HG02840 (cell line): ENCODE measurements around the gene SVIL.
"Not testable (repeated sequence)": the region's sequence is repeated elsewhere in the genome, so short reads cannot be mapped to it uniquely, and the experiment has no call there.

ENCODE experiments used
- ATAC-seq: cut with Tn5 transposase; IDR thresholded peaks from one replicate; pipeline ENCODE4 v1.9.1; 2021; ENCODE audit warnings: mild to moderate bottlenecking, moderate library complexity, moderate number of reproducible peaks; ENCODE audit not compliant: unreplicated experiment, low FRiP score

SVIL gene

DNA sequence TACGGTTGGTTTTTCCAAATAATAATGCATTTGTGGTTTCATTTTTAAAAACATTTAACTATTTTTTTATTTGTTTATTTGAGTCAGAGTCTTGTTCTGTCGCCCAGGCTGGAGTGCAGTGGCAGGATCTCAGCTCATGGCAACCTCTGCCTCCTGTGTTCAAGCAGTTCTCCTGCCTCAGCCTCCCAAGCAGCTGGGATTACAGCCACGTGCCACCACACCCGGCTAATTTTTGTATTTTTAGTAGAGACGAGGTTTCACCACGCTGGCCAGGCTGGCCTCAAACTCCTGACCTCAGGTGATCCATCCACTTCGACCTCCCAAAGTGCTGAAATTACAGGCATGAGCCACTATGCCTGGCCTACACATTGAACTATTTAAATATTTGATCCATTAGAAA, 28.1 kb downstream of the SVIL start:
- ATAC-seq, result not testable (repeated sequence)

GRCh38 chr10:29604291-29604825, 30.4 kb downstream of the SVIL start:
- ATAC-seq, result no peak

DNA sequence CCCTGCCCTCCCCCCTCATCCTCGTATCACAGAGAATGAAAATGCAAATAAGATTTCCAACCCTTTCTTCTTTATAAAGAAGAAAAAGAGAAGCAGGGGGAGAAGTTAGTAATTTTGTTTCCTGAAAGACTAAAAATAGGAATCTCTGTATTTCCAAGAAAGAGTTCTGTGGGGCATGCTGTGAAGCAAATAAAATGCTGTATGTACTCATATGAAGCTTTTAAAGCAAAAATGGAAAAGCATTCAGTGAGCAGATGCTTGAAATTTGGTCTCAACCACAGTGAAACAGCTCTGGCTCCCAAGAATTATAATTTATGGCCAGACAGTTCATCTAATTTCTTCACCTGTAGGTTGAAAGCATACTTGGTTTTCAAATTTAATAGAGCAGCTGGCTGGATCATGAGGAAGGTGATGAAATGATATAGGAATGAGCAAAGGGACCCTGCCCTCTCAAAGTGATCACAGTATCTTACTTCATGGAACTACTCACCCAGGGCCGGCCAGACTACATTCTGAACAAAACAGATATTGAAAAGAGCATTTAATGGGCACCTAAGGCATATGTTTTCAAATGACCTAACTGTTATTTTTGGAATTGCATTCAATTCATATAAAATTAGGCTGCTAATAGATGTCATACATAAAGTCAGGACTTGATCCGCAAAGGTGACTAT, 31.4 kb downstream of the SVIL start:
- ATAC-seq, result no peak

DNA sequence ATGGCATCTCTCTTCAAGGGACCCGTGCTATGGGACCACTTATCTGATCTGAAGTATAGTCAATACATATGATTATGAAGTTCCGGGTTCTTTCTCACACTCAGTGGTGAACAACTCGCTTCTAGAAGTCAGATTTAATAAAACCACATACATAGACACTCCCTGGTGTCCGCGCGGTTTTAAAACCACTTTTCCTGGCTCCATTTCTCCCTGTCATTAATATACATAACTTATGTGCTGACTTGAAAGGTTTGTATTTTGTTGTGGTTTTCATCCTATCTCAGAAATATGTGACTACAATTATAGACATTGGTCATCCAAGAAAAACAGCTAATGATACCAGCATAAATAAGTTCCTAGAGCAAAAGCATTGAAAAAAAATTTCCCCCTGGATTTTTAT, 34.0 kb downstream of the SVIL start:
- no peak for ATAC-seq

DNA sequence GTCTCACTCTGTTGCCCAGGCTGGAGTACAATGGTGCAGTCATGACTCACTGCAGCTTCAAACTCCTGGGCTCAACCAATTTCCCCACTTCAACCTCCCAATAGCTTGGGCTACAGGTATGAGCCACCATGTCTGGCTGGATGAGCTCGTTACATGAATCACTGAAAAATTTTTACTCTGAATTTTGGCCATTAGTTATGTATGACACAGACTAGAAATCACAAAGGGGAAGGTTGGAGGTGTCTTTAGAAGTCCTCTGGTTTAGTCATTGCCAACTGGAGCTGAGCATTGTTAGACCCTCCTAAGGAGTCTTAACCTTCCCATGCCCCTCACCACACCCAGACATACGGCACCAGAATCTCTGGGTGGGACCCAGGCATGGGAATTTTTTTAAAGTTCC, 34.7 kb downstream of the SVIL start:
- ATAC-seq, result no peak

GRCh38 chr10:29598851-29599311, 35.9 kb downstream of the SVIL start:
- no peak for ATAC-seq

DNA sequence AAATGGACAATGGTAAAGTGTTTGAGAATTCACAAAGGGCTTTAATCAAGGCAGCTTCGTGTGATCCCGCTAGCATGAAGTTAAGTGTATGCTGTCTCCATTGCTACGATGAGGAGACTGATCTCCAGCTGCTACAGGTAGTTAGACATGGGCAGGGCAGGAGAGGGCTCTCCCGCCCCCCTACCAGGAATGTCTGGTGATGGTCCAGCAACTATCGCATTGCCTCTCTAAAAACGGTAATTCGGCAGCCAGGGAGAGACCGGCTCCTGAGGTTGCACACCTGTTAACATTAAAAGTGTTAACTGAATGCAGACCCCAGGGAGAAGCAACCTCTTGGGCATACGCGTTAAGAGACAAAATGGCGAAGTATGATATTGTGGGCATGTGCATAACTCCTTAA, 37.9 kb downstream of the SVIL start:
- ATAC-seq, result no peak

DNA sequence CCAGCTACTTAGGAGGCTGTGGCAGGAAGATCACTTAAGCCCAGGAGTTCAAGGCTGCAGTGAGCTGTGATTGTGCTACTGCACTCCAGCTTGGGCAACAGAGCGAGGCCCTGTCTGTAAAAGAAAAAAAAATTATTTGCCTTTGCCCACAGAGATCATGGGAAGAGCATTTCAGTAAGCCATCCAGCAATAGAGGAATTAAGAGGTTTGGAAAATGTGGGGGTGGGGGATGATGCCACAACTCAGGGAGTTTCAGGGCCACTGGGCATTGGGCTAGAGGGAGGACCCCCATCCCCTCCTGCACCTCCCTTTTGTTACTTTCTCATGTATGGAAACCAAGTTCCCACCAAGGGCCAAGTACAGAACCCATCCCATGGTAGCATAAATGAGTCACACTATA, 38.4 kb downstream of the SVIL start:
- no peak for ATAC-seq

DNA sequence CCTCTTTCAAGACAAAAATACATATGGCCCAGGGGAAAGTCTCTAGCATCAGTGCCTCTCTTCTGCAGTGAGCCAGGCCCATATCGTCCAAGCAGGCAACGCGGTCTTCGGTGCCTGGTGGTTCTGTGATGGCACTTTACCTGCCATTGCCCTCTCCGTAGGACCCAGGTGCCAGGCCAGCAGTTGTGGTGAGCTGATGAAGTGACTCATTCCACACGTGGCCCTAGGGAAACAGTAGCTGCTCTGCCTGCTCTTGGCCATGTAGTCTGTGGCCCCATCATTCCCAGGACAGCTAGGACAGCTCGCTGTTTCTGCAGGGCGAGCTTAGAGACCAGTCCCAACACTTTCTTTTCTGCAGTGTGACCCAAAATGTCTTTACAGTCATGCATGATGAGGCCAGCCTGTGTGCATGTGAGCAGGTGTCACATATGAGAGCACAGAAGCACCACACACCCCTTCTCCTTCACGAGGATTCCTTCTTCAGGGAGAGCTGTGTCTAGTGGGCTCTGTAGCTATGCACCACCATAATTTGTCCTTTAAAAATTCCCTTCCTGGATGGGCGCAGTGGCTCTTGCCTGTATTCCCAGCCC, 39.0 kb downstream of the SVIL start:
- no peak for ATAC-seq

DNA sequence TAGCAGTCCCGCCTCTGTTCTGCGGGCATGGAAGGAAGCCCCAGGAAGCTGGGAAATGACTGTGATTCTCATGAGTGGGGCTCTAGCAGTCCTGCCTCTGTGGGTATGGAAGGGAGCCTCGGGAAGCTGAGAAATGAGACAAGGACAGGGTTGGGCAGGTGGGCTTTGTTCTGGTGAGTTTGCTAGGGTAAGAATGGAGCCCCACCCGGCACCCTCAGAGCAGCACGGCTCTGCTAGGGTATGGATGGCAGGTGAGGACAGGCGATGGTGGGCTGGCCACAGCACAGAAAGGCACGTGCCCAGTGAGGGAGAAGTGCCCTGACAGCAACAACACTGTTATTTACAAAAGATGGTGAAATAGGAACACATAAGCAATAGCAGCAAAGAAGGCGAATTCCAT, 39.6 kb downstream of the SVIL start:
- ATAC-seq, result no peak

- no peak for ATAC-seq
Observed at GRCh38 chr10:29591651-29591968, 43.2 kb downstream of the SVIL start.

DNA sequence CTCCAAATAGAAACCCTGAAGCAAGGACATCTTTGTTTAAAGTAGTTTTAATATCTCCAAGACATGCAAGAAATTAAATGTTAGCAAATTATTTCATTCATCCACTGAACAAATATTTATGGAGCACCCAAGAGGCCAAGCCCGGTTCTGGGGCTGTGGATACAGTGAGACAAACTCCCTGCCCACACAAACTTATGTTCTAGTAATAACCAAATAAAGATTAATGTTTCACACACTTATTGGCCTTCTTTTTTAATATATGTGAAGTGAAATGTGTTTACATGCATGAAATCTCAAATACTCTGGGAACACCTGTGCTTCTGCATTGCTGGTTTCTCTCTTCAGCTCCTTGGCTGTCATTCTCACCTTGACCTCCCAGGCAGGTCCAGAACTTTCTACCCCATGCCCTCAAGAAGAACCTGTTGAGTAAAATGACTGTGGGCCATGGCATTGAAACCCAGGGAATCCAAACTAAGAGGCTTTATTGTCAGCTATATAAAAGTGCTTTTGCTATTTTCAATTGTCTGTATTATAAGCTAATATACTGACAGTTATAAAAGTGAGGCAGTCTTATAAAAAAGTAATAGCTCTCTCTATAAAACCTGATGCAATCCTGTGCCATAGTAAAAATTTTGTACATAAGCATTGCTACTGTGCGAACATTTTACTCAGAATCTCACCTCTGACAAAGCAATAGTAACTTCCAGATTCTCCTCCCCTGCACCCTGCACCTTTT, 43.7 kb downstream of the SVIL start:
- no peak for ATAC-seq

GRCh38 chr10:29588629-29589421, 45.9 kb downstream of the SVIL start:
- no peak for ATAC-seq

DNA sequence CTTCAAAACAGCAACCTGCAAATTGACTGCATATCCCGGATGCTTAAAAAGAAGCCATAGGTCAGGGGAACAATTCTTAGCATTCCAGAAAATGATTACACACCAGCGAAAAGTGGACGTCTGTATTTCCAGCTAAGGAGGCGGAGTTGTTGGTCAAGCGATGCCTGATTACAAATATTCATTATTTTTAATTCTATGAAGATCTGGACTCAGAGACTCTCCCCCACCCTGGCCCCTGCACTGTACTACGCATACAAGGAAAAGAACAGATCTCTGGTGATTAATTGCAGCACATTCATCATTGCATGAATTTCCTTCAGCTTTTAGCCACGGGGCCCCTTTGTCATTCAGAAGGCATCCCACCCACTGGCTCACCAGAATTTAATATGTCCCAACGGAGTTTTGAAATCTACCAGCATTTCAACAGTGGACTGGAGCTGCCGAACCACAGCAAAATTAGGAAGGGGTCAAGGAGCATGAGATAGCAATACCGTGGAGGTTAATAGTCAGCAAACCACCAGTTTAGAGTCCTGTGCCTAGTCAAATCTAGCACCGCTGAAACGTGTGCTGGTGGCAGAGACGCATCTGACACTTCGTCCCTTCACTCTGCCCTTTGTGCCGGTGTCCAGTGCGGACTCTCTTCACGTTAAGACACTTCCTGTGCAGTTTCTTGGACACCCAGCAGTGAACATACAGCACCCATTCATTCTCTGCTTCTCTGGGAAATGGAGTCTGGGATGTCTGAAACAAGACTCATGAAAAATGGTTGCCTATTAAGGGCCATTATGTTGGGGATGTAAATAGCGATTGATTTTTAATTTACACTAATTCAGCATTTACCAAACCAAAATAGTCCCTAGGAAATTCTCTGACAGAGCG, 46.8 kb downstream of the SVIL start:
- ATAC-seq, result not testable (repeated sequence)

GRCh38 chr10:29587102-29587749, 47.5 kb downstream of the SVIL start:
- not testable (repeated sequence) for ATAC-seq

GRCh38 chr10:29586509-29586908, 48.3 kb downstream of the SVIL start:
- ATAC-seq, result no peak

DNA sequence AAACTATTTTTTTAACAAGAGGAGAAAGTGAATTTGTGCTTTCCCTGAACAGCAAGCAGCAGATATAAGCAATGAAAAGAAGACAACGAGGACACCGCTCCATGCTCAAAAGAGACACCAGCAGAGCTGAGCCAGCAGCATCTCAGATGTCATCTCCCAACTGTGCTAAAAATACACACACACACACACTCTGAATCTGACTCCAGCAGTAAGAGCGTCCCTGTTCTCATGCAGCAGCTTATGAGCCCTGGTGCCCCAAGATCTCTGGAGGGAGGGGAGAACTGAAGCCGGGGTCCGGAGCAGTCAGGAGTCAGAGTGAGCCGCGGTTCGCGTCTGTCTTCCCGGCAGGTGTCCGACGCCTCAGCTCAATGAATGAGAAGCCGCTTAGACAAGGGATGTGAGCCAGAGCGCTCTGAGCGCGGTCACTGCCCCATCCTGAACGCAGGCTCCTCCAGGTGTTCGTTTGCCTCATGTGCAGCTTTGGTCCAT, 49.2 kb downstream of the SVIL start:
- no peak for ATAC-seq

GRCh38 chr10:29584436-29584835, 50.3 kb downstream of the SVIL start:
- ATAC-seq, result no peak

DNA sequence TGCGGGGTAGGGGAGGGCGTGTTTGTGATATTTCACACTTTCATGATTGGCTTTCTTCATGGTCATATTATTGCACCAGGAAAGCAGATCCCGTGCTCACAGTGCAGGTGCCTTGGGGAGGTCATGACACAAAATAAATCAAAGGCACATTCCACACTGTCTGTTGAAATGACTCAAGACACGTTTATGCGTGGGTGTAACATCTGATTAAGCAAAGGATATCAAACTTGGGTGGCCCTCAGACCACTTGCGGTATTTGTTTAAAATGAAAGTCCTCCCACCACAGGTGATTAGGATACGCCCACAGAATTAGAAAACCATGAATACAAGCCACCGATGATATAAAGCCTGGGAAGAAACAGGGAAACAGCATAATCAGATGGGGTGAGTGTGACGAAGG, 51.1 kb downstream of the SVIL start:
- no peak for ATAC-seq
